HG02973 (cell line): ENCODE results near the gene MPHOSPH6.
"Not testable (repeated sequence)": the region's sequence is repeated elsewhere in the genome, so short reads cannot be mapped to it uniquely, and the experiment has no call there.

ENCODE experiments used
- ATAC-seq: cut with Tn5 transposase; IDR thresholded peaks from one replicate; pipeline ENCODE4 v1.9.1; 2021; ENCODE audit warnings: moderate library complexity; ENCODE audit not compliant: unreplicated experiment

MPHOSPH6 gene

GRCh38 chr16:82124651-82125050 is 45.4 kb downstream of the MPHOSPH6 start:
- no peak for ATAC-seq

DNA sequence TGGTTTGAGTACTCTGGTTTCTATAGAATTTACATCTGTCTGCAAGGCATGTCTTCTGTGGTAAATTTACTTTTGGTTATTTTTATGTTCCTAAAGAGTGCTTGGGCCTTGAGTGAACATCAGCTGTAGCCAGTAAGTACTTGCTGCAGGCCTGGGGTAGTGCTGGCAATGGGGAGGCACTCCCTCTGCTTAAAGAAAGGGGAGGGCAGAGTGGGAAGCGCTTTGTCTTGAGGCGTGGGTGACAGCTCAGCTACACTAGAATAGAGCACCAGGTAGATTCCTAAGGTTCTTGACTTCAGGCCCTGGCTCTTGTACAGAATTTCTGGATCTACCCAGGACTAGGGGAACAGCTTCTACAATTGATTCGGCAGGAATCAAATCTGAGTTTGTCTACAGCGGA is 50.6 kb downstream of the MPHOSPH6 start:
- ATAC-seq = no peak

GRCh38 chr16:82118749-82119148 is 51.3 kb downstream of the MPHOSPH6 start:
- no peak for ATAC-seq

GRCh38 chr16:82116535-82116934 is 53.5 kb downstream of the MPHOSPH6 start:
- no peak for ATAC-seq

- no peak for ATAC-seq
Observed at GRCh38 chr16:82113741-82114140, 56.3 kb downstream of the MPHOSPH6 start.

DNA sequence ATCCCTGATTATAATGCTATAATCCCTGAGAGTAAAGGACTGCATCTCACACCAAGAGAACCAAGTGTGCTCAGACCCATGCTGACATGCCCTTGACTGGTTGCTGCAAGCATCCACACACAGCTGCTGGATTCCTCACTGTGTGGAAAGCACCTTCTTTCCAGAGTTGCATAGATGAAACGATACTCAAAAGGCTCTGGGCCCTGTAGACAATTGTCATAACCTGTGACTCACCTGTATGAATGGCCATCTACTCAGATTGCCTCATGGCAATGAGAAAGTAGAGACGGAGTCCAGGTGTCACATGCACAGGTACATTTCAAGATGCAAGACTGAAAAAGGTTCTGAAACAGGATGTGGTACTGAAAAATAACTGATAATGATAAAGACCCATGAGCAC is 58.1 kb downstream of the MPHOSPH6 start:
- ATAC-seq = no peak

DNA sequence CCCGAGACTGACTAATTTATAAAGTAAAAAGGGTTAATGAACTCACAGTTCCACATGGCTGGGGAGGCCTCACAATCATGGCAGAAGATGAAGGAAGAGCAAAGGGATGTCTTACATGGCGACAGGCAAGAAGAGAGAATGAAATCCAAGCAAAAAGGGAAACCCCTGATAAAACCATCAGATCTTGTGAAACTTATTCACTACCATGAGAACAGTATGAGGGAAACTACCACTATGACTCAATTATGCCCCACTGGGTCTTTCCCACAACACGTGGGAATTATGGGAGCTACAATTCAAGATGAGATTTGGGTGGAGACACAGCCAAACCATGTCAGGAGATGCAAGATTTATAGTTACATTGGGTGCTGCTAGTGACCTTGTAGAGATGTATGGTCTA is 60.8 kb downstream of the MPHOSPH6 start:
- not testable (repeated sequence) for ATAC-seq

DNA sequence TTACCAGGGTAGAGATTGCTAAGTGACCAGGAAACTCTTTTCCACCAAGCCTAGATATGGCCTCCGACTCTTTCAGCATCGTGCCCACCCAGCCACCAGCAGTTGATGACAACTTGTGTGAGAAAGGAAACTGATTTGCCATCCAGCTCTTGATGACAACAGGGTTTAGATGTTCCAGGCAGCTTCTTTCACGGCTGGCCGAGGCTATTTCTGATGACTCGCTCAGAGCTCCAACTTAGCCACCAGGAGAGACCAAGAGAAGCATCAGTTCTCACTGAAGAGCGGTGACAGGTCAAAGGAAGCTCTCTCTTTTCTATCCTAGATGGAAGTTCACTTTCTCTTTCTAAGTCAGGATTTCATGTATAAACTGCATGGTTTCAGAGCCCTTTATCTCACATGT is 61.2 kb downstream of the MPHOSPH6 start:
- ATAC-seq = no peak

- no peak for ATAC-seq
Observed at GRCh38 chr16:82108100-82108499, 61.9 kb downstream of the MPHOSPH6 start.

- ATAC-seq = no peak
Observed at GRCh38 chr16:82105107-82105506, 64.9 kb downstream of the MPHOSPH6 start.
